A549 (cell line): ENCODE data around the gene PAXX.

Experiments used
- CTCF ChIP-seq: fragments of >200 bp; sonication (Bioruptor Twin); formaldehyde crosslinking; IDR thresholded peaks from 3 replicates; pipeline ENCODE4 v1.5.1; 2016
- E2F6 ChIP-seq: IDR thresholded peaks from 2 replicates; pipeline ENCODE4 v1.6.1; 2012; ENCODE audit warnings: low read depth, borderline replicate concordance
- KDM1A ChIP-seq: fragments of 200-600 bp; sonication (generic); IDR thresholded peaks from 2 replicates; pipeline ENCODE4 v1.6.1; 2016; ENCODE audit warnings: low read depth, mild to moderate bottlenecking
- MAFK ChIP-seq: fragments of 450-650 bp; IDR thresholded peaks from 2 replicates; pipeline ENCODE4 v1.6.1; 2014; ENCODE audit not compliant: partially characterized antibody
- RCOR1 ChIP-seq: fragments of 150-350 bp; IDR thresholded peaks from 2 replicates; pipeline ENCODE4 v1.6.1; 2014; ENCODE audit warnings: antibody characterized with exemption, low read length, low read depth
- REST ChIP-seq: fragments of 200-600 bp; sonication (generic); IDR thresholded peaks from 2 replicates; pipeline ENCODE4 v1.6.1; 2016; ENCODE audit warnings: antibody characterized with exemption, mild to moderate bottlenecking, moderate library complexity
- ZNF302 ChIP-seq: fragments of 250-450 bp; sonication (Bioruptor Pico); IDR thresholded peaks from 2 replicates; pipeline ENCODE4 v1.9.0; 2021; ENCODE audit warnings: inconsistent platforms, mild to moderate bottlenecking, moderate library complexity

- TF ChIP-seq CTCF (no peak), MAFK (no peak), E2F6 (no peak), ZNF302 (CRISPR knock-in tag) (no peak), RCOR1 (no peak), KDM1A (no peak), REST (no peak)
Measured at GRCh38 chr9:136949239-136949816, 42.9 kb upstream of the PAXX start.
